ENCODE results near the gene CPNE5.

The CPNE5 gene

GRCh38 chr6:36757206-36757605 lies 82.0 kb downstream of the CPNE5 start:
- TF ChIP-seq FOXP2 (optimal IDR thresholded peaks at IDR 0.05; ENCODE audit: borderline replicate concordance, extremely low read depth, extremely low read length, insufficient read depth) (no peak), REST (IDR thresholded peaks at IDR 0.05; ENCODE audit: insufficient read depth in 1 of 2, low read depth in 2 of 2, low read length in 2 of 2) (no peak), SIN3A (IDR thresholded peaks at IDR 0.05; ENCODE audit: borderline replicate concordance, insufficient read depth, low read length) (no peak), POLR2AphosphoS5 (IDR thresholded peaks at IDR 0.05; ENCODE audit: low read depth, low read length) (no peak), TAF1 (IDR thresholded peaks at IDR 0.05; ENCODE audit: borderline replicate concordance, insufficient read depth, low read length) (no peak)

DNA sequence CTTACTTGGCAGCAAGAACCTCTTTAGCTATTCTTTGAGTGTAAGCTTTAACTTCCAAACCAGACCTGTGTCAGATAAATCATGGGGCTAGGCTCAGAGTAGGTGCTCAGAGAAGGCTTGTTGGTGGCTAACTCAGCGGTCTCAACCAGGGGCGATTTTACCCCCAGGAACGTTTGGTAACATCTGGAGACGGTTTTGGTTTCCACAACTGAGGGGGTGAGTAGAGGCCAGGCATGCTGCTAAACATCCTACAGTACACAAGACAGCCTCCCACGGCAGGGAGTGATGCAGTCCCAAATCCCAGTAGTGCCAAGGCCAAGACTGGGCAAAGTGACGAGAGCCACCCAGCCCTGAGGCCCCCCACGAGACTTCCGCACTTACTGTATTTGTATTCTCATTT lies 82.5 kb downstream of the CPNE5 start:
- TF ChIP-seq SIN3A (IDR thresholded peaks at IDR 0.05; ENCODE audit: borderline replicate concordance, insufficient read depth, low read length): no peak
- no peak for TF ChIP-seq REST (IDR thresholded peaks at IDR 0.05; ENCODE audit: insufficient read depth in 1 of 2, low read depth in 2 of 2, low read length in 2 of 2)
- no peak for TF ChIP-seq POLR2AphosphoS5 (IDR thresholded peaks at IDR 0.05; ENCODE audit: low read depth, low read length)
- TF ChIP-seq FOXP2 (optimal IDR thresholded peaks at IDR 0.05; ENCODE audit: borderline replicate concordance, extremely low read depth, extremely low read length, insufficient read depth): no peak
- TF ChIP-seq TAF1 (IDR thresholded peaks at IDR 0.05; ENCODE audit: borderline replicate concordance, insufficient read depth, low read length): no peak

DNA sequence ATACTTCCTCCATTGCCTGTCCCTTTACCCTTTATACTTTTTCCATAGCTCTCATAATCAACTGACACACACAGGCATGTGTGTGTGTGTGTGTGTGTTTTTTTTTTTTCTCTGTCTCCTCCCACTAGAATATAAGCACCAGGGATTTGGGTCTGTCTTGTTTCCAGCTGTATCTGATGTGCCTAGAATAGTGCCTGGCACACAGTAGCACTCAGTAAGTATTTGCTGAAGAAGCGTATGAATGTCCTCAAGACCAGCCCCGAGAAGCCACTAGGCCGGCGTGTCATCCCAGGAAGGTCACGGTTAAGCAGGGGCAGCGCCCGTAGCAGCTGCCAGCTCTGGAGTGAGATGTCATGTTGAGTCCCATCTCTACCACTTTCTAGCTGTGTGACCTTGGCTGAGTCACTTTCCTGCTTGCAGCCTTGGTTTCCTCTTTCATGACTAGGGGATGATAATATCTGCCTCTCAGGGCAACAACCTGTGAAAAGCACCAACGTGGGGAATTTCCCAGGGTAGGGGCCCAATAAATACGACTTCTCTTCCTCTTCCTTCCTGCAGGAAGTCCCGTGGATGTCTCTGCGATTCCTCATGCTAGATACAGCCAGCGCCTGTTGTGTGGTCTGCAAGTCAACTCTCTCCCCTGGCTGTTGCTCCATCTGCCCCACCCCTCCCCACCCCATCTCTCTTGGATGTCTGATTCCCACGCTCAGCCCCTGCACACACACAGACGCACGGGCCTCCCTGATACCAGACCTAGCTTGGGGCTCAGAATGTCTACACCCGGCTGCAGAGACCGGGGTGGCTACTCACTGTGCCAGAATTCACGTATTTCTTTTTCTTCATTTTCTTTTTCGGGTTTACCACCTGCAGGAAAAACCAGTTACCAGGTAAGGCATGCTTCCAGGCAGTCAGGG lies 83.6 kb downstream of the CPNE5 start:
- TF ChIP-seq SIN3A (IDR thresholded peaks at IDR 0.05; ENCODE audit: borderline replicate concordance, insufficient read depth, low read length) (no peak), TAF1 (IDR thresholded peaks at IDR 0.05; ENCODE audit: borderline replicate concordance, insufficient read depth, low read length) (no peak)

DNA sequence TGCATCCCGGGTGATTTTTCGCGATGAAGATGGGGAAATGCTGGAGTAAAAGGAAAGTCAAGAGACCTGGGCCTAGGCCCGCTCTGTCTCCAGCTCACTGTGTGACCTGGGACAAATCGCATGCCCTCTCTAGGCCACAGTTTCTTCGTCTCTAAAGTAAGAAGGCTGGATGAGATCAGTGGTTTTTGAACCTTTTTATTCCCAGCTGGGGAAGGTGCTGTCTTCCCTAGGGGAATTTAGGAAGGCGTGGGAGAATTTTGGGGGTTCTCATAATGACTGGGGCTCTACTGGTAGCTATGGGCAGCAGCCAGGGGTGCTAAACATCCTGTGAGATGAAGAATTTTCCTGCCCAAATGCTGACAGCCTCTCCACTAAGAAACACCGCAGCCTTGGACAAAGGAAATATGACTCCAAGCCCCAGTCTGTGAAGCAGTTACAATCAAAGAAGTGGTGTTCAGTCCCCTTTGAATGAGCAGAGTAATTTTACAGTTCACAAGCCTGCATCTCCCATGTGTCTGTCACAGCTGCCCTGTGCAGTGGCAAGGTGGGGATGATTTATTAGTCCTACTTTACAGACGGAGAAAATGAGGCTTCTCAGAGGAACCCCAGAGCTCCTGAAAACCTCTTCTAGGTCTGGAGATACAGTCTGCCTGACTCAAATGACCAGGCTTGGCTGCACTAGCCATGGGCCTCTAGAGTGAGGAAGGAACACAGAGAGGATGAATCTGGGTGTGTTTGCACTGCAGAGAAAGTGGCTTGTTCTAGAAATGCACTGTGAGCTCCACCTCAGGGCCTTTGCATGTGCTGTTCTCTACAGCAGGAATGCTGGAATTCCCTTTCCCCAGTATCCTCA lies 84.4 kb downstream of the CPNE5 start:
- TF ChIP-seq SIN3A (IDR thresholded peaks at IDR 0.05; ENCODE audit: borderline replicate concordance, insufficient read depth, low read length) (no peak), POLR2AphosphoS5 (IDR thresholded peaks at IDR 0.05; ENCODE audit: low read depth, low read length) (no peak), TAF1 (IDR thresholded peaks at IDR 0.05; ENCODE audit: borderline replicate concordance, insufficient read depth, low read length) (no peak), FOXP2 (optimal IDR thresholded peaks at IDR 0.05; ENCODE audit: borderline replicate concordance, extremely low read depth, extremely low read length, insufficient read depth) (no peak), REST (IDR thresholded peaks at IDR 0.05; ENCODE audit: insufficient read depth in 1 of 2, low read depth in 2 of 2, low read length in 2 of 2) (no peak)

- no peak for TF ChIP-seq POLR2AphosphoS5 (IDR thresholded peaks at IDR 0.05; ENCODE audit: low read depth, low read length)
- TF ChIP-seq FOXP2 (optimal IDR thresholded peaks at IDR 0.05; ENCODE audit: borderline replicate concordance, extremely low read depth, extremely low read length, insufficient read depth): no peak
- no peak for TF ChIP-seq SIN3A (IDR thresholded peaks at IDR 0.05; ENCODE audit: borderline replicate concordance, insufficient read depth, low read length)
- TF ChIP-seq REST (IDR thresholded peaks at IDR 0.05; ENCODE audit: insufficient read depth in 1 of 2, low read depth in 2 of 2, low read length in 2 of 2): no peak
- TF ChIP-seq TAF1 (IDR thresholded peaks at IDR 0.05; ENCODE audit: borderline replicate concordance, insufficient read depth, low read length): no peak
These were observed 85.4 kb downstream of the CPNE5 start for GRCh38 chr6:36753671-36754405.

Data from PFSK-1 (cell line).